Inflammatory macrophage (primary cell): ENCODE measurements around the gene EHBP1.

Experiments used
- DNase-seq, 2 donors: peaks; one replicate each; pipeline ENCODE4 v3.0.0-alpha.2; 2020 to 2022

Gene EHBP1

GRCh38 chr2:63029058-63029457, 323.5 kb downstream of the EHBP1 start:
- DNase-seq: no peak

- DNase-seq: no peak
Observed at GRCh38 chr2:63034526-63034925, 329.0 kb downstream of the EHBP1 start.

- no peak for DNase-seq
Observed at GRCh38 chr2:63035169-63035568, 329.7 kb downstream of the EHBP1 start.

- no peak for DNase-seq
Observed at GRCh38 chr2:63035660-63036059, 330.1 kb downstream of the EHBP1 start.

- DNase-seq: no peak
Observed at GRCh38 chr2:63038034-63038433, 332.5 kb downstream of the EHBP1 start.

- DNase-seq: no peak
Observed at GRCh38 chr2:63040586-63040985, 335.1 kb downstream of the EHBP1 start.

- DNase-seq: no peak
Observed at GRCh38 chr2:63041592-63041991, 336.1 kb downstream of the EHBP1 start.

GRCh38 chr2:63044362-63045327, 339.1 kb downstream of the EHBP1 start:
- DNase-seq: no peak

- DNase-seq: no peak
Observed at GRCh38 chr2:63046552-63046951, 341.0 kb downstream of the EHBP1 start.

- no peak for DNase-seq
Observed at GRCh38 chr2:63046961-63047320, 341.4 kb downstream of the EHBP1 start.

GRCh38 chr2:63047321-63048279, 342.1 kb downstream of the EHBP1 start:
- DNase-seq: no peak

GRCh38 chr2:63048367-63049171, 343.1 kb downstream of the EHBP1 start:
- no peak for DNase-seq

GRCh38 chr2:63049211-63049969, 343.9 kb downstream of the EHBP1 start:
- DNase-seq: no peak

GRCh38 chr2:63049970-63050333, 344.4 kb downstream of the EHBP1 start:
- DNase-seq: no peak

- DNase-seq: no peak
Observed at GRCh38 chr2:63050334-63051041, 345.0 kb downstream of the EHBP1 start, which contains the start of gene OTX1. Gene OTX1 (plus strand): TSS chr2:63050830. CDS start chr2:63052991, 2,161 bp downstream.

- DNase-seq: no peak
Observed at GRCh38 chr2:63051042-63051794, 345.7 kb downstream of the EHBP1 start.

- no peak for DNase-seq
Observed at GRCh38 chr2:63051795-63052333, 346.4 kb downstream of the EHBP1 start.

- no peak for DNase-seq
Observed at GRCh38 chr2:63052411-63053080, 347.0 kb downstream of the EHBP1 start.
